GM19099 (cell line): ENCODE results near the gene NFATC1.

Source experiments
- POLR2A ChIP-seq: IDR thresholded peaks from 3 replicates; pipeline ENCODE4 v1.6.1; 2011; ENCODE audit warnings: low read depth; ENCODE audit not compliant: insufficient read length; ENCODE audit errors: extremely low read depth

The NFATC1 gene

GRCh38 chr18:79446931-79447330 lies 51.2 kb downstream of the NFATC1 start:
- no peak for TF ChIP-seq POLR2A

- no peak for TF ChIP-seq POLR2A
These were observed 52.1 kb downstream of the NFATC1 start for GRCh38 chr18:79447703-79448367.

- TF ChIP-seq POLR2A = no peak
These were observed 52.9 kb downstream of the NFATC1 start for GRCh38 chr18:79448621-79449020.

- no peak for TF ChIP-seq POLR2A
These were observed 54.0 kb downstream of the NFATC1 start for GRCh38 chr18:79449551-79450288.

- TF ChIP-seq POLR2A = no peak
These were observed 54.8 kb downstream of the NFATC1 start for GRCh38 chr18:79450289-79451080.

GRCh38 chr18:79451237-79452125 lies 55.8 kb downstream of the NFATC1 start:
- no peak for TF ChIP-seq POLR2A

- TF ChIP-seq POLR2A = no peak
These were observed 56.7 kb downstream of the NFATC1 start for GRCh38 chr18:79452190-79452990.

GRCh38 chr18:79452991-79453645 lies 57.4 kb downstream of the NFATC1 start:
- no peak for TF ChIP-seq POLR2A

- TF ChIP-seq POLR2A = no peak
These were observed 58.3 kb downstream of the NFATC1 start for GRCh38 chr18:79453816-79454735.

GRCh38 chr18:79455261-79455660 lies 59.5 kb downstream of the NFATC1 start:
- no peak for TF ChIP-seq POLR2A

- TF ChIP-seq POLR2A = no peak
These were observed 60.6 kb downstream of the NFATC1 start for GRCh38 chr18:79456105-79456980.

- no peak for TF ChIP-seq POLR2A
These were observed 61.5 kb downstream of the NFATC1 start for GRCh38 chr18:79457239-79457638.

- TF ChIP-seq POLR2A = no peak
These were observed 61.9 kb downstream of the NFATC1 start for GRCh38 chr18:79457652-79458051.
